Measurements from ENCODE around the gene RPS4Y2. TPM values are rescaled to one million over a fixed set of nuclear protein-coding genes. Genes with fewer than 3 reads are reported as not detected.

Gene RPS4Y2
- total RNA-seq, 4 donors from 2014 or later, result not detected

DNA sequence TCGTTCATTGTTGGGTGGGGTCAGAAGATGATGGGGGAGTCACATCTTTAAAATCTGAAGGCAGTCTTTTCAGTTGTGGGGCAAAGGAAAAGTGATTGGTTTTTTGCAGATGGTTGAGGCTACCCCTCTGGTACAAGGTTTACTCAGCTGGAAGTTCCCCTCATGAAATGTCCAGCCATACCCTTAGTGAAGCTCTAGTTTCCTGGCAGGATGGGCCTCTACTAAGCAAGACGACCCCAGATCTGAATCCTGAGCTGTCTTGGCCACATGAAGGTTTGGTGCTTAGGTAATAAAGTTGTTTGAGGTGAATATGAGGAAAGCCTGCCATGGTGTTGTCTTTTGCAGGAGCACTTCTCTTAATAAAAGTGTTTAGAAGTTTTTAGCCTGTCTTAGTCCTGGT, 9.2 kb downstream of the RPS4Y2 start:
- Histone ChIP-seq H3K36me3 (no peaks in the 10 kb centered on the region), H3K4me1 (no peaks in the 10 kb centered on the region), H3K27ac (no peak overlapping the region), H3K9me3 (no peaks in the 10 kb centered on the region), H3K27me3 (no peaks in the 10 kb centered on the region), H3K4me3 (no peak overlapping the region)
- DNase-seq (no peak), ATAC-seq (no peak)
- intact Hi-C loops (cut with DNase I; ENCODE audit: low total_unique reads) (no loop called here), in situ Hi-C loops (cut with MboI; ENCODE audit: low sequenced_read_pairs in 4 of 4) (no loop called here)
- no peak for TF ChIP-seq POLR2A (IDR thresholded peaks at IDR 0.05)
- TF ChIP-seq, protein P1, sequence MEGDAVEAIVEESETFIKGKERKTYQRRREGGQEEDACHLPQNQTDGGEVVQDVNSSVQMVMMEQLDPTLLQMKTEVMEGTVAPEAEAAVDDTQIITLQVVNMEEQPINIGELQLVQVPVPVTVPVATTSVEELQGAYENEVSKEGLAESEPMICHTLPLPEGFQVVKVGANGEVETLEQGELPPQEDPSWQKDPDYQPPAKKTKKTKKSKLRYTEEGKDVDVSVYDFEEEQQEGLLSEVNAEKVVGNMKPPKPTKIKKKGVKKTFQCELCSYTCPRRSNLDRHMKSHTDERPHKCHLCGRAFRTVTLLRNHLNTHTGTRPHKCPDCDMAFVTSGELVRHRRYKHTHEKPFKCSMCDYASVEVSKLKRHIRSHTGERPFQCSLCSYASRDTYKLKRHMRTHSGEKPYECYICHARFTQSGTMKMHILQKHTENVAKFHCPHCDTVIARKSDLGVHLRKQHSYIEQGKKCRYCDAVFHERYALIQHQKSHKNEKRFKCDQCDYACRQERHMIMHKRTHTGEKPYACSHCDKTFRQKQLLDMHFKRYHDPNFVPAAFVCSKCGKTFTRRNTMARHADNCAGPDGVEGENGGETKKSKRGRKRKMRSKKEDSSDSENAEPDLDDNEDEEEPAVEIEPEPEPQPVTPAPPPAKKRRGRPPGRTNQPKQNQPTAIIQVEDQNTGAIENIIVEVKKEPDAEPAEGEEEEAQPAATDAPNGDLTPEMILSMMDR (IDR thresholded peaks at IDR 0.05 in 4 of 5, conservative IDR thresholded peaks at IDR 0.05 in 1 of 5), result no peak

DNA sequence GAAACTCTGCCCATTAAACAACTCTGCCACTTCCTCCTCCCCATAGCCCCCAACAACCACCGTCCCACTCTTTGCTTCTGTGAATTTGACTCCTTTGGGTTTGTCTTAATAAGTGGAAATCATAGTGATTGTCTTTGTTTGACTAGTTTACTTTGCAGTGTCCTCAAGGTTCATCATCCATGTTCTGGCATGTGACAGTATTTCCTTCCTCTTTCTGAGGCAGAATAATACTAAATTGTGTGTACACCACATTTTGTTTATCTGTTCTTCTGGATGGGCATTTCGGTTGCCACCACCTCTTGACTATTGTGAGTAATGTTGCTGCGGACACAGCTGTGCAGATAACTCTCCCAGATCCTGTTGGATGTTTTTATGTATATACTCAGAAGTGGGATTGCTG, 14.8 kb downstream of the RPS4Y2 start:
- no peak overlapping the region for H3K27ac ChIP-seq
- no peaks in the 10 kb centered on the region for H3K4me1 ChIP-seq
- DNase-seq, result no peak
- H3K4me3 ChIP-seq, result no peak overlapping the region
- ATAC-seq, result no peak
- H3K27me3 ChIP-seq, result no peaks in the 10 kb centered on the region
- H3K36me3 ChIP-seq, result no peaks in the 10 kb centered on the region
- in situ Hi-C loops (cut with MboI; ENCODE audit: low sequenced_read_pairs in 4 of 4), result no loop called here
- TF ChIP-seq POLR2A (IDR thresholded peaks at IDR 0.05), result no peak
- TF ChIP-seq, protein P1 (IDR thresholded peaks at IDR 0.05 in 4 of 5, conservative IDR thresholded peaks at IDR 0.05 in 1 of 5), result no peak
- intact Hi-C loops (cut with DNase I; ENCODE audit: low total_unique reads), result no loop called here
- H3K9me3 ChIP-seq, result no peaks in the 10 kb centered on the region

DNA sequence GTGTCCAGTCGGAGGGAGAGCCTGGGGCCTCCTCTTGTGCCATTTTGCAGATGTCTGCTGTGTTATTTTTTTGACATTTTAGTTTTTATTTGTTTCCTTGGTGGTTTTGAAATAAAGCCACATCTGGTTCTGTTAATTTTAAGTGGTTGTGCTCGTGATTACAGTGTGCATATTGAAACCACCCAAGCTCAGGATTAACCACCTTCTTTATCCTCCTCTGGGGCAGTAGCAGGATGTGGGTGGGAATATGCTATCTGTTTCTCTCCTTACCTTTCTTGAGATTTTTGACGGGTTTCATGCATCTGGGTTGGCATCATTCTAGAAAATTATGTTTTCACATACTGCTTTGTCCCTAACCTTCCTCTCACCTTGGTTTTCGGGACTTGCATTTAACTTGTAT, 20.2 kb downstream of the RPS4Y2 start:
- H3K9me3 ChIP-seq, result no peaks in the 10 kb centered on the region
- no peak for ATAC-seq
- no peaks in the 10 kb centered on the region for H3K36me3 ChIP-seq
- in situ Hi-C loops (cut with MboI; ENCODE audit: low sequenced_read_pairs in 4 of 4), result no loop called here
- no peaks in the 10 kb centered on the region for H3K27me3 ChIP-seq
- TF ChIP-seq, protein P1 (IDR thresholded peaks at IDR 0.05 in 4 of 5, conservative IDR thresholded peaks at IDR 0.05 in 1 of 5), result no peak
- TF ChIP-seq POLR2A (IDR thresholded peaks at IDR 0.05), result no peak
- H3K27ac ChIP-seq, result no peak overlapping the region
- no peak for DNase-seq
- intact Hi-C loops (cut with DNase I; ENCODE audit: low total_unique reads), result no loop called here
- H3K4me1 ChIP-seq, result no peaks in the 10 kb centered on the region
- H3K4me3 ChIP-seq, result no peak overlapping the region

DNA sequence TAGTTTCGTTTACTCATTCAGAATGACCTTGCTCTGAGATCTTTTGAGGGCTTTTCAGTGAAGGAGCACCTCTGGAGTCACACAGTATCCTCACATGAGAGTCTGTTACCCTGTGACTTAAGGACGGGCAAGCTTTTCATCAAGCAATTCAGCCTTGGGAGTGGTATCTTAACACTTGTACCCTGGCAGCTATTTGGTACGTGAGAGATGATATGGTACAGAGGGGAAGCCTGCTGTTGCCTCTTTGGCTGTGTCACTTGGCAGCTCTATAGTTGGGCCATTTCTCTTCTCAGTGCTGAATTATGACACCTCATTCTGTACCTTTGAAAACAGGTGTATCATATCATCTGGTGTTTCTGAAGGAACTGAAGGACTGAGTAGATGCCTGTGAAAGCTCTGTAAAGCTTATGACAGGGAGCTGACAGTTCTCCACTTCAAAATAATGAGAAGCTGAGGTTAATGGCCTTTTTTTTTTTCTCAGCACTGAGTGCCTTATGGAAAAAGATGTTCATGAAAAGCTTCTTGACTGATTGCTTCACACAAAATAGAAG, 24.3 kb downstream of the RPS4Y2 start:
- DNase-seq (no peak), ATAC-seq (no peak)
- no peaks in the 10 kb centered on the region for H3K27me3 ChIP-seq
- H3K36me3 ChIP-seq, result no peaks in the 10 kb centered on the region
- no peak overlapping the region for H3K27ac ChIP-seq
- no peaks in the 10 kb centered on the region for H3K4me1 ChIP-seq
- in situ Hi-C loops (cut with MboI; ENCODE audit: low sequenced_read_pairs in 4 of 4) (no loop called here), intact Hi-C loops (cut with DNase I; ENCODE audit: low total_unique reads) (no loop called here)
- H3K9me3 ChIP-seq, result no peaks in the 10 kb centered on the region
- TF ChIP-seq, protein P1 (IDR thresholded peaks at IDR 0.05 in 4 of 5, conservative IDR thresholded peaks at IDR 0.05 in 1 of 5), result no peak
- no peak for TF ChIP-seq POLR2A (IDR thresholded peaks at IDR 0.05)
- no peak overlapping the region for H3K4me3 ChIP-seq

DNA sequence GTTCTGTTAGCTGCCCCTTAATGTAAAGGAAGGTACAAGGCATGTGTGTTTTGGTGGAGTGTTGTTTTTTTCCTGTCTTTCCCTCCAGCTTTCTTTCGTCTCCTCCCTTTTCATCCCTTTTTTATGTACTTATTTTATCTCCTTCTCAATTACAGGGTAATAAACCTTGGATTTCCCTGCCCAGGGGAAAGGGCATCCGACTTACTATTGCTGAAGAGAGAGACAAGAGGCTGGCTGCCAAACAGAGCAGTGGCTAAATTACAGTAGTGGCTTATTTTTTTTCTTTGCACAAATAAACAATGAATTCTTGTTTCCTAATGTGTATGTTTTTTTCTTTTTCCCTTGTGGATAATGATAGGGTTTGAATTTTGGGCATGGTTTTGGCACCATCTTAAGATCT, 24.9 kb downstream of the RPS4Y2 start:
- Histone ChIP-seq H3K27me3 (no peaks in the 10 kb centered on the region), H3K4me3 (no peak overlapping the region), H3K27ac (no peak overlapping the region)

More for the DNA sequence above, 24.9 kb downstream of the RPS4Y2 start:
- DNase-seq (no peak), ATAC-seq (no peak)
- no peaks in the 10 kb centered on the region for H3K9me3 ChIP-seq
- intact Hi-C loops (cut with DNase I; ENCODE audit: low total_unique reads) (no loop called here), in situ Hi-C loops (cut with MboI; ENCODE audit: low sequenced_read_pairs in 4 of 4) (no loop called here)
- no peak for TF ChIP-seq POLR2A (IDR thresholded peaks at IDR 0.05)
- TF ChIP-seq, protein P1 (IDR thresholded peaks at IDR 0.05 in 4 of 5, conservative IDR thresholded peaks at IDR 0.05 in 1 of 5), result no peak
- no peaks in the 10 kb centered on the region for H3K36me3 ChIP-seq
- H3K4me1 ChIP-seq, result no peaks in the 10 kb centered on the region
